ENCODE results near the gene NR3C1. TPM values are rescaled to one million over a fixed set of nuclear protein-coding genes. Genes with fewer than 3 reads are reported as not detected.

The NR3C1 gene
- total RNA-seq, 1 donor from 2014 or later: 46.7 TPM

GRCh38 chr5:143437666-143438273 is 34.3 kb upstream of the NR3C1 start:
- Histone ChIP-seq H3K27ac (no peak overlapping the region), H3K9me3 (no peaks in the 10 kb centered on the region), H3K36me3 (no peaks in the 10 kb centered on the region), H3K27me3 (no peaks in the 10 kb centered on the region), H3K4me3 (no peak overlapping the region), H3K4me1 (no peaks in the 10 kb centered on the region)
- TF ChIP-seq, protein P1, sequence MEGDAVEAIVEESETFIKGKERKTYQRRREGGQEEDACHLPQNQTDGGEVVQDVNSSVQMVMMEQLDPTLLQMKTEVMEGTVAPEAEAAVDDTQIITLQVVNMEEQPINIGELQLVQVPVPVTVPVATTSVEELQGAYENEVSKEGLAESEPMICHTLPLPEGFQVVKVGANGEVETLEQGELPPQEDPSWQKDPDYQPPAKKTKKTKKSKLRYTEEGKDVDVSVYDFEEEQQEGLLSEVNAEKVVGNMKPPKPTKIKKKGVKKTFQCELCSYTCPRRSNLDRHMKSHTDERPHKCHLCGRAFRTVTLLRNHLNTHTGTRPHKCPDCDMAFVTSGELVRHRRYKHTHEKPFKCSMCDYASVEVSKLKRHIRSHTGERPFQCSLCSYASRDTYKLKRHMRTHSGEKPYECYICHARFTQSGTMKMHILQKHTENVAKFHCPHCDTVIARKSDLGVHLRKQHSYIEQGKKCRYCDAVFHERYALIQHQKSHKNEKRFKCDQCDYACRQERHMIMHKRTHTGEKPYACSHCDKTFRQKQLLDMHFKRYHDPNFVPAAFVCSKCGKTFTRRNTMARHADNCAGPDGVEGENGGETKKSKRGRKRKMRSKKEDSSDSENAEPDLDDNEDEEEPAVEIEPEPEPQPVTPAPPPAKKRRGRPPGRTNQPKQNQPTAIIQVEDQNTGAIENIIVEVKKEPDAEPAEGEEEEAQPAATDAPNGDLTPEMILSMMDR (IDR thresholded peaks at IDR 0.05): no peak
- TF ChIP-seq POLR2A (IDR thresholded peaks at IDR 0.05): no peak
- no peak for TF ChIP-seq POLR2AphosphoS5 (IDR thresholded peaks at IDR 0.05; ENCODE audit: insufficient read depth in 1 of 2, low read depth in 1 of 2)
- intact Hi-C loops (cut with DNase I): no loop called here
- DNase-seq (ENCODE audit: extremely low spot score in 2 of 2): no peak

DNA sequence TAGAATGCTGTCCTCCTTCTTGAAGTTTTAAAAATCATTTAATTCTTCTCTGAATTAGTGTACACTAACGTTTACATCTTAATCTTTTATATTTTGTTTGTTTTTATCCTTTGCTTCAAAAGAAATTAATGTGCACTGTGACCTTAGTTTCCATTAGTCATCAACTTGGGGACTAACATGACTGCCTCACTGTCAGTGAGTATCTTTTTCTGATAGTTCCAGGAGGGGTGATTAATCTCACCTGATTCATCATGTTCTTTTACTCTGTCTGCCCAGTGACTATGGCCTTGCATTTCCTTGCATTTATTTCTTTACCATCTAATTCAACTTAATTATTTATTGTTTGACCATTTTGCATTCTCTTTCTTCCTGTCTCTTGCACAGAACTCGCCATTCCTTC is 33.4 kb upstream of the NR3C1 start:
- TF ChIP-seq POLR2A (IDR thresholded peaks at IDR 0.05): no peak
- Histone ChIP-seq H3K4me1 (no peaks in the 10 kb centered on the region), H3K36me3 (no peaks in the 10 kb centered on the region), H3K4me3 (no peak overlapping the region), H3K9me3 (no peaks in the 10 kb centered on the region), H3K27ac (no peak overlapping the region), H3K27me3 (no peaks in the 10 kb centered on the region)
- intact Hi-C loops (cut with DNase I): no loop called here
- DNase-seq (ENCODE audit: extremely low spot score in 2 of 2): no peak

GRCh38 chr5:143435210-143435657 is 31.7 kb upstream of the NR3C1 start:
- Histone ChIP-seq H3K27me3 (no peaks in the 10 kb centered on the region), H3K27ac (no peak overlapping the region), H3K9me3 (no peaks in the 10 kb centered on the region), H3K4me1 (no peaks in the 10 kb centered on the region), H3K4me3 (peak overlapping the region in 1 of 2 donors; percentile 19), H3K36me3 (no peaks in the 10 kb centered on the region)
- DNase-seq (ENCODE audit: extremely low spot score in 2 of 2): no peak
- no peak for TF ChIP-seq POLR2A (IDR thresholded peaks at IDR 0.05)
- TF ChIP-seq POLR2AphosphoS5 (IDR thresholded peaks at IDR 0.05; ENCODE audit: insufficient read depth in 1 of 2, low read depth in 1 of 2): no peak
- TF ChIP-seq, protein P1 (IDR thresholded peaks at IDR 0.05): no peak
- intact Hi-C loops (cut with DNase I): no loop called here

GRCh38 chr5:143434261-143435209 is 31.0 kb upstream of the NR3C1 start:
- Histone ChIP-seq H3K36me3 (no peaks in the 10 kb centered on the region), H3K27me3 (no peaks in the 10 kb centered on the region), H3K4me1 (no peaks in the 10 kb centered on the region), H3K9me3 (no peaks in the 10 kb centered on the region), H3K27ac (no peak overlapping the region), H3K4me3 (peak overlapping the region in 1 of 2 donors; percentile 19)
- intact Hi-C loops (cut with DNase I): no loop called here
- no peak for DNase-seq (ENCODE audit: extremely low spot score in 2 of 2)
- TF ChIP-seq, protein P1 (IDR thresholded peaks at IDR 0.05): no peak
- TF ChIP-seq POLR2AphosphoS5 (IDR thresholded peaks at IDR 0.05; ENCODE audit: insufficient read depth in 1 of 2, low read depth in 1 of 2) (no peak), POLR2A (IDR thresholded peaks at IDR 0.05) (no peak)

- TF ChIP-seq, protein P1 (IDR thresholded peaks at IDR 0.05): no peak
- TF ChIP-seq POLR2A (IDR thresholded peaks at IDR 0.05) (no peak), POLR2AphosphoS5 (IDR thresholded peaks at IDR 0.05; ENCODE audit: insufficient read depth in 1 of 2, low read depth in 1 of 2) (no peak)
- no peak for DNase-seq (ENCODE audit: extremely low spot score in 2 of 2)
- Histone ChIP-seq H3K36me3 (no peaks in the 10 kb centered on the region), H3K4me1 (no peaks in the 10 kb centered on the region), H3K9me3 (no peaks in the 10 kb centered on the region), H3K27ac (no peak overlapping the region), H3K4me3 (no peak overlapping the region), H3K27me3 (no peaks in the 10 kb centered on the region)
- intact Hi-C loops (cut with DNase I): no loop called here
These were observed 30.2 kb upstream of the NR3C1 start for GRCh38 chr5:143433670-143434069.
